ENCODE measurements around the gene TMEM151B. TPM values are rescaled to one million over a fixed set of nuclear protein-coding genes. Genes with fewer than 3 reads are reported as not detected.
A peak's percentile ranks its signal among the peaks of the same experiment; 100 is the strongest.

TMEM151B gene
- total and polyA plus RNA-seq, 9 of the 15 experiments (the other 6 are each of a cell fraction or from before 2014, with no cell fraction given): not detected

DNA sequence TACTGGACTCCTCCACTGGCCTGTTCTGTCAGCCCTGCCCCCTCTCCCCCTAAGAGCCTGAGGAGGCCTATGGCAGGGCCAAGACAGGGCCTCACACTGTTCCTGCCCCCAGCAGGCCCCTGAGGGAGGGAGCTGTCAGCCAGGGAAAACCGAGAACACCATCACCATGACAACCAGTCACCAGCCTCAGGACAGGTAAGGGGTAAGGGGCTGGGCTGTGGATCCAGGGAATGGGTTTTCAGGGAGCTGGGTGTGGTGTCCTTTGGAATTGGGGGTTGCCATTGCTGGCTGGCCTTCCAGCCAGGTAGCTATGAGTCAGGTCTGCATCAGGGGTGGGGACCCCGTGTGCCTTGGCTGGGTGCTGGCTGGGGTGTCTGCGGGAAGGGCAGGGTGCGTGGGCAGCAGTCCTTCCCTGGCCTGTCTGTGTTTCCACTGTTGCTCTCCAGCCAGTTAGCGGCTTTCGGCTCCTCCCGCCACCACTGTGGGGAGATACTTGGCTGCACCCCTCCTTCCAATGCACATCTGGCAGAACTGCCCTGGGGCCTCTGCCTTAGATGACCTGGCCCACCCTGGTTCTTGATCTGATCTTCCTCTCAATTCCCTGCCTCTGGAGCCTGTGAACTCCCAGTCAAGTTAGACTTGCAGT is 43.0 kb upstream of the TMEM151B start:
- H3K4me1 ChIP-seq (replicated peaks in 1 of 2; ENCODE audit: control insufficient read depth in 2 of 2, insufficient read depth in 2 of 2, low read length in 2 of 2): peaks cover 49 to 67% of the 10 kb centered on the region in 2 experiments
- H3K9me1 ChIP-seq (ENCODE audit: control insufficient read depth, insufficient read depth, low read length): peaks cover 6% of the 10 kb centered on the region
- H3K27ac ChIP-seq (ENCODE audit: extremely low read depth, low read depth, low read length): no peak overlapping the region; the same call in 2 of the 3 replicates
- H3K9me3 ChIP-seq (replicated peaks; ENCODE audit: control insufficient read depth, insufficient read depth, low read depth, low read length): no peaks in the 10 kb centered on the region
- FAIRE-seq: no peak
- no peak for ATAC-seq
- peaks cover 56% of the 10 kb centered on the region for H3K79me2 ChIP-seq (ENCODE audit: control insufficient read depth, insufficient read depth, low read length)
- H3K4me2 ChIP-seq (ENCODE audit: insufficient read depth, low read length): peak overlapping the region; percentile 8; the same call in 1 of the 2 replicates
- H3K36me3 ChIP-seq (ENCODE audit: control insufficient read depth, insufficient read depth, low read length): peaks cover 54% of the 10 kb centered on the region
- peak in 2 of 4 experiments; percentile 49 to 50 for DNase-seq (ENCODE audit: extremely low read depth in 1 of 4, low spot score in 3 of 4)
- WGBS (ENCODE audit: insufficient coverage, low coverage, missing lambda C conversion rate): 79% methylated on average over 7 of the region's 7 CpGs
- intact Hi-C loops (cut with micrococcal nuclease): loop anchor here (2.0 to 10.0 kb wide), 2 partner anchors 54 to 592 kb away; partner anchors contain the start of gene MAD2L1BP
- no TSS peak for BruUV-seq (replicated peaks)
- CTCF ChIA-PET (ENCODE audit: low intra/inter-chr PET ratio): interaction anchor here (0.5 kb wide), 1 partner anchor 53 kb away, joined by 3 read pairs; no protein-coding TSS in a partner anchor
- POLR2A ChIA-PET: interaction anchor here (0.6 to 6.8 kb wide), 8 partner anchors 9 to 93 kb away, joined by 3 to 104 read pairs (median 4); partner anchors contain the start of genes CAPN11 and HSP90AB1
- no peak overlapping the region; the same call in 1 of the 2 replicates for H3K4me3 ChIP-seq
- no peaks in the 10 kb centered on the region for H3K27me3 ChIP-seq (ENCODE audit: control insufficient read depth in 2 of 2, insufficient read depth in 2 of 2, low read length in 2 of 2)
- no peak overlapping the region for H2AFZ ChIP-seq (ENCODE audit: low read depth, low read length)
- in situ Hi-C loops (cut with MboI): no loop called here
- peak overlapping the region in 1 of 2 experiments; percentile 92; a peak in 3 of 4 replicates for H3K9ac ChIP-seq (ENCODE audit: insufficient read depth in 1 of 2, low read depth in 2 of 2, low read length in 2 of 2)
- peaks cover 3% of the 10 kb centered on the region; the same call in 1 of the 2 replicates for H4K20me1 ChIP-seq (replicated peaks; ENCODE audit: control insufficient read depth, insufficient read depth, low read length)
- TF ChIP-seq MYC (IDR thresholded peaks at IDR 0.05; ENCODE audit: low read depth, low read length) (0 out of 2 replicates have a peak, but pooled peaks have one; percentile 1), MYC (CRISPR knock-in tag; IDR thresholded peaks at IDR 0.05; ENCODE audit: borderline replicate concordance, low read depth) (no peak), POLR2G (IDR thresholded peaks at IDR 0.05; ENCODE audit: low read depth, low read length) (0 out of 2 replicates have a peak, but pooled peaks have one; percentile 18), RUNX1 (IDR thresholded peaks at IDR 0.05; ENCODE audit: low read depth) (no peak), RFX1 (IDR thresholded peaks at IDR 0.05) (peak; percentile 86), KLF6 (CRISPR knock-in tag; IDR thresholded peaks at IDR 0.05; ENCODE audit: borderline replicate concordance) (no peak), XRCC4 (IDR thresholded peaks at IDR 0.05; ENCODE audit: extremely low read depth, insufficient read depth, insufficient read length) (no peak)
- TF ChIP-seq, protein P1, sequence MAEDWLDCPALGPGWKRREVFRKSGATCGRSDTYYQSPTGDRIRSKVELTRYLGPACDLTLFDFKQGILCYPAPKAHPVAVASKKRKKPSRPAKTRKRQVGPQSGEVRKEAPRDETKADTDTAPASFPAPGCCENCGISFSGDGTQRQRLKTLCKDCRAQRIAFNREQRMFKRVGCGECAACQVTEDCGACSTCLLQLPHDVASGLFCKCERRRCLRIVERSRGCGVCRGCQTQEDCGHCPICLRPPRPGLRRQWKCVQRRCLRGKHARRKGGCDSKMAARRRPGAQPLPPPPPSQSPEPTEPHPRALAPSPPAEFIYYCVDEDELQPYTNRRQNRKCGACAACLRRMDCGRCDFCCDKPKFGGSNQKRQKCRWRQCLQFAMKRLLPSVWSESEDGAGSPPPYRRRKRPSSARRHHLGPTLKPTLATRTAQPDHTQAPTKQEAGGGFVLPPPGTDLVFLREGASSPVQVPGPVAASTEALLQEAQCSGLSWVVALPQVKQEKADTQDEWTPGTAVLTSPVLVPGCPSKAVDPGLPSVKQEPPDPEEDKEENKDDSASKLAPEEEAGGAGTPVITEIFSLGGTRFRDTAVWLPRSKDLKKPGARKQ (CRISPR knock-in tag; IDR thresholded peaks at IDR 0.05): no peak
- TF ChIP-seq, protein P2, sequence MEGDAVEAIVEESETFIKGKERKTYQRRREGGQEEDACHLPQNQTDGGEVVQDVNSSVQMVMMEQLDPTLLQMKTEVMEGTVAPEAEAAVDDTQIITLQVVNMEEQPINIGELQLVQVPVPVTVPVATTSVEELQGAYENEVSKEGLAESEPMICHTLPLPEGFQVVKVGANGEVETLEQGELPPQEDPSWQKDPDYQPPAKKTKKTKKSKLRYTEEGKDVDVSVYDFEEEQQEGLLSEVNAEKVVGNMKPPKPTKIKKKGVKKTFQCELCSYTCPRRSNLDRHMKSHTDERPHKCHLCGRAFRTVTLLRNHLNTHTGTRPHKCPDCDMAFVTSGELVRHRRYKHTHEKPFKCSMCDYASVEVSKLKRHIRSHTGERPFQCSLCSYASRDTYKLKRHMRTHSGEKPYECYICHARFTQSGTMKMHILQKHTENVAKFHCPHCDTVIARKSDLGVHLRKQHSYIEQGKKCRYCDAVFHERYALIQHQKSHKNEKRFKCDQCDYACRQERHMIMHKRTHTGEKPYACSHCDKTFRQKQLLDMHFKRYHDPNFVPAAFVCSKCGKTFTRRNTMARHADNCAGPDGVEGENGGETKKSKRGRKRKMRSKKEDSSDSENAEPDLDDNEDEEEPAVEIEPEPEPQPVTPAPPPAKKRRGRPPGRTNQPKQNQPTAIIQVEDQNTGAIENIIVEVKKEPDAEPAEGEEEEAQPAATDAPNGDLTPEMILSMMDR (IDR thresholded peaks at IDR 0.05 in 2 of 3, conservative IDR thresholded peaks at IDR 0.05 in 1 of 3; ENCODE audit: insufficient read depth in 2 of 3, low read depth in 1 of 3, low read length in 3 of 3): peak in 1 of 3 experiments; percentile 11; a peak in 1 of 6 replicates
- TF ChIP-seq, protein P3, sequence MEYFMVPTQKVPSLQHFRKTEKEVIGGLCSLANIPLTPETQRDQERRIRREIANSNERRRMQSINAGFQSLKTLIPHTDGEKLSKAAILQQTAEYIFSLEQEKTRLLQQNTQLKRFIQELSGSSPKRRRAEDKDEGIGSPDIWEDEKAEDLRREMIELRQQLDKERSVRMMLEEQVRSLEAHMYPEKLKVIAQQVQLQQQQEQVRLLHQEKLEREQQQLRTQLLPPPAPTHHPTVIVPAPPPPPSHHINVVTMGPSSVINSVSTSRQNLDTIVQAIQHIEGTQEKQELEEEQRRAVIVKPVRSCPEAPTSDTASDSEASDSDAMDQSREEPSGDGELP (CRISPR knock-in tag; IDR thresholded peaks at IDR 0.05; ENCODE audit: borderline replicate concordance): peak; percentile 35; the same call in 1 of the 2 replicates
- TF ChIP-seq, protein P4, sequence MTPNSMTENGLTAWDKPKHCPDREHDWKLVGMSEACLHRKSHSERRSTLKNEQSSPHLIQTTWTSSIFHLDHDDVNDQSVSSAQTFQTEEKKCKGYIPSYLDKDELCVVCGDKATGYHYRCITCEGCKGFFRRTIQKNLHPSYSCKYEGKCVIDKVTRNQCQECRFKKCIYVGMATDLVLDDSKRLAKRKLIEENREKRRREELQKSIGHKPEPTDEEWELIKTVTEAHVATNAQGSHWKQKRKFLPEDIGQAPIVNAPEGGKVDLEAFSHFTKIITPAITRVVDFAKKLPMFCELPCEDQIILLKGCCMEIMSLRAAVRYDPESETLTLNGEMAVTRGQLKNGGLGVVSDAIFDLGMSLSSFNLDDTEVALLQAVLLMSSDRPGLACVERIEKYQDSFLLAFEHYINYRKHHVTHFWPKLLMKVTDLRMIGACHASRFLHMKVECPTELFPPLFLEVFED (CRISPR knock-in tag; conservative IDR thresholded peaks at IDR 0.05): no peak
- TF ChIP-seq, protein P5, sequence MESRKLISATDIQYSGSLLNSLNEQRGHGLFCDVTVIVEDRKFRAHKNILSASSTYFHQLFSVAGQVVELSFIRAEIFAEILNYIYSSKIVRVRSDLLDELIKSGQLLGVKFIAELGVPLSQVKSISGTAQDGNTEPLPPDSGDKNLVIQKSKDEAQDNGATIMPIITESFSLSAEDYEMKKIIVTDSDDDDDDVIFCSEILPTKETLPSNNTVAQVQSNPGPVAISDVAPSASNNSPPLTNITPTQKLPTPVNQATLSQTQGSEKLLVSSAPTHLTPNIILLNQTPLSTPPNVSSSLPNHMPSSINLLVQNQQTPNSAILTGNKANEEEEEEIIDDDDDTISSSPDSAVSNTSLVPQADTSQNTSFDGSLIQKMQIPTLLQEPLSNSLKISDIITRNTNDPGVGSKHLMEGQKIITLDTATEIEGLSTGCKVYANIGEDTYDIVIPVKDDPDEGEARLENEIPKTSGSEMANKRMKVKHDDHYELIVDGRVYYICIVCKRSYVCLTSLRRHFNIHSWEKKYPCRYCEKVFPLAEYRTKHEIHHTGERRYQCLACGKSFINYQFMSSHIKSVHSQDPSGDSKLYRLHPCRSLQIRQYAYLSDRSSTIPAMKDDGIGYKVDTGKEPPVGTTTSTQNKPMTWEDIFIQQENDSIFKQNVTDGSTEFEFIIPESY (CRISPR knock-in tag; IDR thresholded peaks at IDR 0.05): peak; percentile 100

Measured in K562 (cell line).